ENCODE results near the gene MRAP.
"Not testable (repeated sequence)": the region's sequence is repeated elsewhere in the genome, so short reads cannot be mapped to it uniquely, and the experiment has no call there.

The MRAP gene

DNA sequence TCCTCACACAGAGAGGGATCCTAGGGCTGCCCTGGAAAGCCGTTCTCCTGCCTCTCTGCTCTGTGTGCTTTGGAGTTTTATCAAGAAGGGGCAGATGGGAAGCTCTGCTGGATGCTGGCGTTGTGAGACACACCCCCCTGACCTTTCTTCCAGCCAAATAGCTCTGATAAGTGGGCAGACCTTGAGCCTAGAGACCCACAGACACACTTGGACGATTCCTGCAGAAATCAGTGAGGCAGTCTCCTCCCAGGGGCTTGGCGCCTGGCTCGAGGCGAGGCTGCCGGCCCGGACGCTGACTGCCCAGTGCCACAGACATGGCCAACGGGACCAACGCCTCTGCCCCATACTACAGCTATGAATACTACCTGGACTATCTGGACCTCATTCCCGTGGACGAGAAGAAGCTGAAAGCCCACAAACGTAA is at the start of gene MRAP:
TSS of gene MRAP (plus strand) at position 198 of the 424 bp plus-strand sequence. CDS start at position 315, 117 bp downstream.
- no peak for DNase-seq (ENCODE audit: low spot score)

DNA sequence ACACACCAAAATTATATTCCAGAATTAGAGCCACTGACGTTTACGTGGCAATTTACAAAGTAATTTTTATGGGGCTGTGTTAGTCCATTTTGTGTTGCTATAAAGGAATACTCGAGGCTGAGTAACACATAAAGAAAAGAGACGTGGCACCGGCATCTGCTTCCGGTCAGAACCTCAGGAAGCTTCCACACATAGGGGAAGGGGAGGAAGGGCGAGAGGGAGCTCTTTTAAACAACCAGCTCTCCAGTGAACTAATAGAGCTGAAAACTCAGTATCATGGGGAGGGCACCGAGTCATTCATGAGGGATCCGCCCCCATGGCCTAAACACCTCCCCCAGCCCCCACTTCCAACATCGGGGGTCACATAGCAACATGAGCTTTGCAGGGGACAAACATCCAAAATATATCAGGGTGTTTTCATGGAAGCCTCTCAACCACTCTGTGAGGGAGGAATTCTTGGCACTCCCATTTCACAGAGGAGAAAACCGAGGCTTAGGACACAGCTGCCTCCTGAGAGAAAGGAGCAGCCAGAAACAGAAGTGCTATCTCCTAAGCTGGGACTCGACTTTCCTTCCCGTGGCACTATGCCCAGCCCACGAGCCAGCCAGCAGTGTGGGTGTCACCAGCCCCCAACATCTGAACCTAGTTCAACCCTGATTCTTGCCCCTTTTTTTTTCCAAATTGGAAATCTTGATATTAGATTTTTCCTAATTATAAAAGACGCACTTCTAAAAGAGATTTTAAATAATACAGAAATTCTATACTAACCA is 49.0 kb upstream of the MRAP start:
- DNase-seq (ENCODE audit: low spot score) = no peak

DNA sequence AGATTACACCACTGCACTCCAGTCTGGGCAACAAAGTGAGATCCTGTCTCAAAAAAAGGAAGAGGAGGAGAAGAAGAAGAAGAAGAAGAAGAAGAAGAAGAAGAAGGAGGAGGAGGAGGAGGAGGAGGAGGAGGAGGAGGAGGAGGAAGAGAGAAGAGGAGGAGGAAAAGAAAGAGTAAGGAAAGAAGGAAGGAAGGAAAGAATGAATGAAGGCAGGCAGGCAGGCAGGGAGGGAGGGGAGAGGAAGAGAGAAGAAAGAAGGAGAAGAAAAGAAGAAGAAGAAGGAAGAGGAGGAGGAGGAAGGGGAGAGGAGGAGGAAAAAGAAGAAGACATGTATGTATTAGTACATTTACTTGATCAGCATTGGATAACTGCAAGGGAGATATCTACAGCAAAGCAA is 46.5 kb upstream of the MRAP start:
- DNase-seq (ENCODE audit: low spot score) = no peak

DNA sequence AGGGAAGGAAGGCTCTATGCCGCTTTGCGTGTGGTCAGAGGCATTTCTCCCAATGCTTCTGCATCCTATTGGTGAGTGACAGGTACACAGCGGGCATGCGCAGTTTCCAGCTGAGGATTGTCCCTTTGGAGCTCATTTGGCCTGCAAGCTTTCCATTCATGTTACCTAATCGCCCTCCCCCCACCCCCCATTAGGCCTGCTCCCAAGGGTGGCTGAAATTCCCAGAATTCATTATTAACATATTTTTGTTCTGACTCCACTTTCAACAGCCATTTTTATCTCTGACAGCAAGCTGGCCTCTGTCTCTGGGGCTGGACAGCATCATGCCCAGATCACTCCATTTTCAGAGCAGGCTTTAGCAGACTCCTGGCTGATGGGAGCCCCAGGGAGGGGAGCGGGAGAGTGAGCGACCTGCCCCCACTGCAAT is 45.4 kb upstream of the MRAP start:
- DNase-seq (ENCODE audit: low spot score) = no peak

DNA sequence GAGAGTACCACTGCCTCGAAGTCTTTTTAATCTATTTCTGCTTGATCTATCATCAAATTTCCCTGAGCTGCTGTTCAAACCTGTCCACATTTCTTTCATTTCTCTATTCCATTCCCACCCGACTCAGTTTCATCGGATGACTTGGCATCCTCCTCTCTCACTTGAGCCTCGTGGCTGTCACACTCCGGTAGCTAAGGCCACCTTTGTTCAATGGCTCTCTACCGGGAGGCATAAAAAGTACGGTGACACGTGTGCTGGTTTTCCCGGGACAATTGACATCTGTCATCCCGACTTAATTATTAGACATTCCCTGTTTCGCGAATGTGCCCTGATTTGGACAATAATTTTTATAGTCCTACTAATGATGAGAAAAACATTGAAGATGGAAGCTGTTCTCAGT is 42.4 kb upstream of the MRAP start:
- peak; percentile 8 for DNase-seq (ENCODE audit: low spot score)

DNA sequence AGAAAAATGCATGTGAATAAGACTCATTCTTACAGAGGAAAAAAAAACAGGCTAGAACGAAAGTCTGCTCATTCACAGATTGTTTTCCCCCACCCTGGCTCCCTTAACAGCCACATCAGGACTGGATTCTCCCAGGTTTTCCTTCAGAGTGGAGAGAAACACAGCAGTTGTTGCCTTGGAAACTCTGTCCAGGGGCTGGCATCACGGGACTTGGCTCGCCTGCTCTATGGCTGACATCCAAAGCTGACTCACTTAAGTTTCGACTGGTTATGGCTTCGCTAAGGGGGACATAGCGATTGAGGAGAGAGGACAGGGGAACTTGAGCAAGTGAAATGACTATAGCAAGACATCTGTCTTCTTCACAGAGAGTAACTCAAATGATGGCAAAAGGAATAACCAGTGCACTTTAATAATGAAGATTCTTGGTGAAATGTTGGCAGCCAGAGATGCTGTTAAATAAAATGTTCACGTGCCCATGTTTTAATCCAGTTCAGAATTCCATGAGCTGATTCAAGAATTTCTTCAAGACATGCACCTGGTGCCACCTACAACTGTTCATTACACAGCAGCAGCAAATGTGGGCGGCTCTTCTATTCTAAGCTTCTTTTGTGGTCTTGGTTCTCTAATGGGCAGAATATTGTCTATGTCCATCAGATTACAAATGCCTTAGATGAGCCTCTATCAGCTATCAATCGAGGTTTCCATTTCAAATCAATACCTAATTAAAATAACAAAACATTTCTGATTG is 41.6 kb upstream of the MRAP start:
- peak; percentile 52 for DNase-seq (ENCODE audit: low spot score)

DNA sequence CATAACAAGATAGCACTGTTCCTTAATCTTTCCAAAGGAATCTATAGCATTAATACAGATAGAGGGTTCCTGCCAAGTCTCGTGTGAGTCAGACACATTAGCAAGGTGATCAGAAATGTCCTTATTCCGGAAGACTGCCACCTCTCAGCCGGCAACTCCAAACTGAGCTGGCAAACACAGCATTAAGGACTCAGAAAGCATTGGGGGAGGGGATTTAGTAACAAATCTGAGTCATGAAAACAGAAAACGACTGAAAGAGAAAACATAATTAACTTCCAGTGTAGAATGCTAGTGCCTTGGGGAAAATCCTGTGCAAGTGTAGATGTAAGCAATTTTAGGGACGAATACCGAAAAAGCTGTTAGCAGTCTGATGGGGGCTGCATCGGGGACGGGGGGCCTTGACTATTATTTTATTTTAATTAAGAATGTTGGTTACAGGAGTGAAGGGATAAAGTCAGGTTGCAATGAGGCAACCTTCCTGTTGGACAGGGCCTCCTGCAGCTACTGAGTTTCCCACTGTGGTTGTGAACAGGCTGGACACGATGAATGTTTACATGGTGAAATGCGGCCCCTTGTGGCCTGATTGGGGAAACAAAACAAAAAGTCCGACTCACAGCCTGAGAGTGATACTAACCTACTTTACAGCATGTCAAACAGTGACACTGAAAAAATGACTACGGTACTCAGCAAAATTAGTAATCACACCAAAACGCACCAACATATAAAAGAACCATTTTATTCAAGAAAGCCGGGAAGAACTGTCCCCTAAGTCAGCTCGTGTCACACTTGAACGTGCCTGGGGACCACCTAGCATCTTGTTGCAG is 40.5 kb upstream of the MRAP start:
- DNase-seq (ENCODE audit: low spot score) = peak; percentile 93

DNA sequence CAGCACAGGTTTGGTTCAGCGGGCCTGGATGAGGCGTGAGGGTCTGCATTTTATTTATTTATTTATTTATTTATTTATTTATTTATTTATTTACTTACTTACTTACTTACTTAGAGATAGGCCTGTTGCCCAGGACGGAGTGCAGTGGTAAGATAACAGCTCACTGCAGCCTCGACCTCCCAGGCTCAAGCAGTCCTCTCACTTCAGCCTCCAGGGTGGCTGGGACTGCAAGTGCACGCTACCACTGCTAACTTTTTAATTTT is 39.9 kb upstream of the MRAP start:
- DNase-seq (ENCODE audit: low spot score) = not testable (repeated sequence)

DNA sequence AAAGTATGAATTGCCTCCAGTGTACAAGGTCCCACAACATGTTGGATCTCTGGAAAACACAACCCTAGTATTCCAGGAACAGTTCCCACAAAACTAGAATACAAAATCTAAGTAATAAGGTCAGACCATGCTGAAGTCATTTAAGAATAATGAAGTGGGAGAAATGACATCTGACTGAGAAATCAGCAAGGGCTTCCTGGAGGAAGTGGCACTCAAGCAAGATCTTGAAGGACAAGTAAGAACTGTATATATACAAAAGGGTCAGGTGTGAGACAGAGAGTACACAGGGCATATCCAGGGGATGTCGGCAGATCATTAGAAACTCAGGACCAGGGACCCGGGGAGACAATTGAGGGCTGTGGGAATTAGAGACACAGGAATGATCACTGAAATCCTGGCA is 38.5 kb upstream of the MRAP start:
- DNase-seq (ENCODE audit: low spot score) = no peak

DNA sequence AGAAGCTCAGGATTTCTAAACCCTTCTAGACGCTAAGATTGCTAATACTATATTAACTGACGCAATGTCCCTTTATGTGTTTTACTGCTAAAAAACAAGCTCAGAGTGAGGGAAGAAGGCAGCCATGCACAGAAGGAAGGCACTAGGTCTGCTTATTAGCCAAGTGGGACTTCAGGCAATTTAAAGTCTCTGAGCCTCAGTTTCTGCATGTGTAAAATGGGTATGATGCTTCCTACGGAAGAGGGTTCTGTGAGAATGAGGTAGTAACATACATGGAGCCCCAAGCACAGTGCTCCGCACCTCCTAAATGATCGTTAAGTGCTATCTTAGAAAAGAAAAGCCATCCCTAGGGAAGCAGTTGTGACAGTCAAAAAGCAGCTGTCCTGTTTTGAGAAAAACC is 36.7 kb upstream of the MRAP start:
- DNase-seq (ENCODE audit: low spot score) = no peak

DNA sequence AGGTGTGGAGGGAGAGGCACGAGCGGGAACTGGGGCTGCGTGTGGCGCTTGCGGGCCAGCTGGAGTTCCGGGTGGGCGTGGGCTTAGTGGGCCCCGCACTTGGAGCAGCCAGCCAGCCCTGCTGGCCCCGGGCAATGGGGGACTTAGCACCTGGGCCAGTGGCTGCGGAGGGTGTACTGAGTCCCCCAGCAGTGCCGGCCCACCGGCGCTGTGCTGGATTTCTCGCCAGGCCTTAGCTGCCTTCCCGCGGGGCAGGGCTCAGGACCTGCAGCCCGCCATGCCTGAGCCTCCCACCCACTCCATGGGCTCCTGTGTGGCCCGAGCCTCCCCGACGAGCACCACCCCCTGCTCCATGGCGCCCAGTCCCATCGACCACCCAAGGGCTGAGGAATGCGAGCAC is 33.3 kb upstream of the MRAP start:
- DNase-seq (ENCODE audit: low spot score) = not testable (repeated sequence)

DNA sequence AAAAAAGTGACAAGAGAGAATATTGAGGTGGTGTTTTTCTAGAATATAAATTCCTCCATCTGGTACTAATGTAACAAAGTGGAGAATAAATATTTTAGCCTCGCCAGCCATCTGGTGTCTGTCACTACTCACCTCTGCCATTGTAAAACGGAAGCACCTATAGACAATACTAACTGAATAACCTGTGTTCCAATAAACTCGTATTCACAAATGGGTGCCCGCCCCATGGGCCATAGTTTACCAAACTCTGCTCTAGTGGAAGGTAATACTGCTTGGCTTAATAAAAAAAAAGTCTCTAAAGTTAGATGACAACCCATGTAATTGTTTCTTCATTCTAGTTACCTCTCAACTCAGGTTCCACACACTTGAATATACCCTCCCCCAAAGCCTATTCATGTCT is 27.9 kb upstream of the MRAP start:
- DNase-seq (ENCODE audit: low spot score) = no peak

DNA sequence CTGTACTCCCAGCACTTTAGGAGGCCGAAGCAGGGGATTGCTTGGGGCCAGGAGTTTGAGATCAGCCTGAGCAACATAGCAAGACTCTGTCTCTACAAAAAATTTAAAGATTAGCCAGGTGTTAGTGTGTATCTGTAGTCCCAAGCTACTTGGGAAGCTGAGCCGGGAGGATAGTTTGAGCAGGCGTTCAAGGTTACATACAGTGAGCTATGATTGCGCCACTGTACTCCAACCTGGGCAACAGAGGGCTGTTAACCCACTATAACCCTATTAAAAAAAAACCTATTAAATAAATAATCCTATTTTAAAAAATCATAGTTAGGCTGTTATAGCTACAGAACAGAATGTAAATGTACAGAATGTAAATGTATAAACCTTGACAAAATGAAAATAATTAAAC is 22.0 kb upstream of the MRAP start:
- no peak for DNase-seq (ENCODE audit: low spot score)

DNA sequence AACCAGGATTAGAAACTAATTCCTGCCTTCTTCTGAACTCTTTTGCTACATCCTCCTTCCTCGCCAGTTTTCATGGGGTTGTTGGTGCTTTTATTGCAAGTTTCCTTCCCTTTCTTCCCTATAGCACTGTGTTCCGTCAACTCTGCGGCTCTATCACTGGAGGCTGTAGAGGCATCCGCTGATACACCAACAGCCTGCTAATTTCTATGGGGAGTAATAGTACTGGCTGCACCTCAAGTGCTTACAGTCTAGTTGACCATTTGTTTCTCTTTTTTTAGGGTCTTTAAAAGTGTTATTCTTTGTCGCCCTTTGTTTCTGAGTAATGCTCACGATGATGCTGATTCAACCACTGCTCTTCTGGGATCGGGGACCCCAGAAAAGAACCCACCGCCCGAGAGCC is 20.6 kb upstream of the MRAP start:
- DNase-seq (ENCODE audit: low spot score) = no peak

DNA sequence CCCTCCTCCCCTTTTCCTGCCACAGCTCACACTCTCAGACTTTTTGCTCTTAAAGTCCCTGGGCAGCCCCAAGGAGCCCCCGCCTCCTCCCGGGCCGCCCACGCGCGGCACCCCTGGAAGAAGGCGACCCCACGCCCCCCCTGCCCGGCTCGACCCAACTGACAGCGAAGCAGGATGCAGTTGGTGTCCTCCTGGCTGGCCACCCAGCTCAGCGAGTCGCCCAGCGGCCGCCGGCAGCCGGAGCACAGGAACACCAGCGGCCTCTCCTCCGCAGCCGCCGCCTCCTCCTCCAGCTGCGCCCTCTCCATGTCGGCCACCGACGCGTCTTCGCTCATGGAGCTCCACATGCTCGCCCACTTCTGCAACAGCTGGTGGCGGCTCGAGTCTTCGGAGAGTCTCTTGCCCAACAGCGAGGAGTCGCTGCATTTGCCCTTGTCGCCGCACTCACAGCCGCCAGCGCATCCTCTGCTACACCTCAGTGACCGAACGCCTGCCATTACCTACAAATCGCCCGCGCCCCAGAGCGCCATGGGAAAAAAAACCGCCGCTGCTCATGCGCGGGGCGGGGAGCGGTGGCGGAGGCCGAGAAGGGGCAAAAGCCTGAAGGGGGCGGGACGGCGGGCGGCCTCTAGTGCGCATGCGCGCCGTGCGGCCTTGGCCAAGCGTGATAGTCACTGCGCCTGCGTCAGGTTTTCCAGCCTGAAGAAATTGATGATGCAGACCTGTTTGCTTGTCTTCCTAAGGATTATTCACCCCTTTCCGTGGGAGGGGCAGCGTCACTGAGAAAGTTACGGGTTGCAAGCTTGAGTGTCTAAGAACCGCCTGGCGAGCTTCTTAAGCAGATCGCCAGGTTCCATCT is 19.9 kb upstream of the MRAP start, which contains the start of gene MIS18A:
TSS of gene MIS18A (minus strand) at position 532 of the 859 bp plus-strand sequence. CDS start at position 497, 35 bp downstream.
- peak; percentile 91 for DNase-seq (ENCODE audit: low spot score)

DNA sequence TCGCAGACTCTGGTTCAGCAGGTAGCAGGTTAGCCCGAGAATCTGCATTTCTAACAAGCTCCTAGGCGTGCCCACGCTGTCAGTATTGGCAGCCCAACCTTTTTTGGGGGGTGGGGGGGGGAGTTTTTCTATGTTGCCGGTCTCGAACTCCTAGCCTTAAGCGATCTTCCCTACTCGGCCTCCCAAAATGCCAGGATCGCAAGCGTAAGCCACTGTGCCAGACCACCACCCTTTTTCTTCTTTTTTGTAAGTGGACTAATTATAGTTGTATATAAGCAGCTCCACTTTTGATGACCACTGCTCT is 19.3 kb upstream of the MRAP start:
- DNase-seq (ENCODE audit: low spot score) = no peak

DNA sequence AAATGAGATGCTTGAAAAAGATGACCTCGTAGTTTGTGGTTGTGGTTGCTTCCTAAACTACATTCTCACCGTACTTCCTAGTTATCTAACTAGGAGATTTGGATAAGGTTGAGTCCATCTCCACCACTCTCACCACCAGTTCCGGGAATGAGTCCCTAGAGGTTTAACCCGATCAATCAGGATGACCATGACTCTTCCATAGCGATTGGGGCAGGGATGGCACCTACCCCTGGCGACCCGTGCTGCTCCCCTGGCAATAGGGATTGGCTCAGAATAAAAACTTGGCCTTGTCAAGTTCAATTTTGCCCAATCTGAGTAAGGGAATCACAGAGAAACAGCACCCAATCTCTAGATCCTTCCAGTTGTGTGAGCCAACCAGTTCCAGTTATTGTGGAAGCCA is 17.1 kb upstream of the MRAP start:
- DNase-seq (ENCODE audit: low spot score) = no peak

DNA sequence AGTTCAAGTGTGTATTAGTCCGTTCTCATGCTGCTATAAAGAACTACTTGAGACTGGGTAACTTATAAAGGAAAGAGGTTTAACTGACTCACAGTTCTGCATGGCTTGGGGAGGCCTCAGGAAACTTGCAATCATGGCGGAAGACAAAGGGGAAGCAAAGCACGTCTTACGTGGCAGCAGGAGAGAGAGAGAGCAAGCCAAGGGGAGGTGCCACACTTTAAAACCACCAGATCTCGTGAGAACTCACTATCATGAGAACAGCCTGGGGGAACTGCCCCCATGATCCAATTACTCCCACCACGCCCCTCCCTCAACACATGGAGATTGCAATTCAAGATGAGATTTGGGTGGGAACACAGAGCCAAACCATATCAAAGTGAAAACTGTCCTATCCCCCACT is 15.7 kb upstream of the MRAP start:
- DNase-seq (ENCODE audit: low spot score) = no peak

DNA sequence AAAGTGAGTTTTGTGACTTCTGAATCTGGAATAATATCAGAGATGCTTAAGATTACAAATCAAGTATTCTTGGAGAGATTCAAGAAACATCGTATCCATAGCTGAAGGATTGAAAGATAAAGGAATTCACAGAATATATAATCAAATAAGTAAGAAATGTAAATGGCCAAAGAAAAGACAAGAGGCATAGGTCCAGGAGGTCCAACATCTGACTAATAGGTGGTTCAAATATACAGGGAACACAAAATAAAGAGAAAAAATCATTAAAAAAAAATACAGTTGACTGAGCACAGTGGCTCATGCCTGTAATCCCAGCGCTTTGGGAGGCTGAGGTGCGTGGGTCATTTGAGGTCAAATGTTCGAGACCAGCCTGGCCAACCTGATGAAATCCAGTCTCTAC is 13.2 kb upstream of the MRAP start:
- no peak for DNase-seq (ENCODE audit: low spot score)

DNA sequence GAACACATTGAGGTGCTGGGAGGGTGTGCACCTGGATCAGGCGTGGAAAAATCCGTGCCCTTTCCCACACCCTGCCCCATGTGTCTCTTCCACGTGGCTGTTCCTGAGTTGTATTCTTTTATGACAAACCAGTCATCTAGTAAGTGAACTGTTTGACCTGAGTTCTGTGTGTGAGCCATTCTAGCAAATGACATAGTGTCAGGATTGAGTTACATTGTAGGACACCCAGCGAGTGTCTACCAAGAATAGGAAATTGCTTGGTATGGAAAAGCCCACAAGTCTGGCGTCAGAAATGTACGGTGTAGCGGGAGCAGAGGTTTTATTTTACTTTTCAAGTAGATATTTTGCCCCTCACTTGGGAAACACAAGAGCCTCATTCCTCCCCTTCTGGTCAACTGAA is 1.2 kb upstream of the MRAP start:
- no peak for DNase-seq (ENCODE audit: low spot score)

DNA sequence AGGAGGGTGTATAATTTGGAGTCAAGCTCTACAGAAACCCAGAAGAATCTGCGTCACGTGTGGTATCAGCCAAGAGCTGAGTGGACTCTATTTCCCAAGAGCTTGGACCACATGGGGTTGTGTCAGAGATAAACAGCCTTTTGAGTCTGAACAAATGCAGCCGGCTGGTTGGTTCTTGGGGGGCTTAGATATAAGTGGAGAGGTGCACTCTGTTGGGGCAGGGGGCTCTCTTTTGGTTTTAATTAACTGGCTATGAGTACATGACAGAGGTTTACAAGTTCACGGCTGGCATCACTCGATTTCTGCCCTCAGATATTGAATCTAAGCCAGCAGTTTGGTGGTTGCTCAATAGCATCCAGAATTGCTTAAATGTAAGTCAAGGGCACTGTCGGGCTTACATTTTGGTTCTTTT is 501 bp upstream of the MRAP start:
- DNase-seq (ENCODE audit: low spot score) = no peak

DNA sequence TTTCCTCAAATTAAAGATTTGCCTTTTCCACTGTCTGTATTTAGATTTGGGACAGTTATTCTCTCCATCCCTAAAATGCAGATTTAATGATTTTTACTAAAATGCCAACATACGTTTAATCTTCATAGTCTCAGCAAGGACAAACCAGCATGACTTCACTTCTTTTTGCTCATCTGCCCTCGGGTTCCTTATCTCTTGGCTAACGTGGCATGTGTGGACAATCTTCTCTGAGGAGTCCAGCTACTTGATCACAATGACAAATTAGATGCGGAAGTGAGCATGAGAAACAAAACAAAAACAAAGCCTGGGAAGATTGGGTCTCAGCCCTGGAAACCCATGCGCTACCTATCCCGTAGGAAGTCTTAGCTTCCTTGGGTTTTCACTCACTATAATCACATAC is 1.0 kb downstream of the MRAP start:
- DNase-seq (ENCODE audit: low spot score) = no peak

Measured in pons (tissue), 1 donor.